Measurements from ENCODE around the gene SMIM24. TPM values are rescaled to one million over a fixed set of nuclear protein-coding genes. Genes with fewer than 3 reads are reported as not detected.
"Not testable (repeated sequence)": the region's sequence is repeated elsewhere in the genome, so short reads cannot be mapped to it uniquely, and the experiment has no call there.

Gene SMIM24

DNA sequence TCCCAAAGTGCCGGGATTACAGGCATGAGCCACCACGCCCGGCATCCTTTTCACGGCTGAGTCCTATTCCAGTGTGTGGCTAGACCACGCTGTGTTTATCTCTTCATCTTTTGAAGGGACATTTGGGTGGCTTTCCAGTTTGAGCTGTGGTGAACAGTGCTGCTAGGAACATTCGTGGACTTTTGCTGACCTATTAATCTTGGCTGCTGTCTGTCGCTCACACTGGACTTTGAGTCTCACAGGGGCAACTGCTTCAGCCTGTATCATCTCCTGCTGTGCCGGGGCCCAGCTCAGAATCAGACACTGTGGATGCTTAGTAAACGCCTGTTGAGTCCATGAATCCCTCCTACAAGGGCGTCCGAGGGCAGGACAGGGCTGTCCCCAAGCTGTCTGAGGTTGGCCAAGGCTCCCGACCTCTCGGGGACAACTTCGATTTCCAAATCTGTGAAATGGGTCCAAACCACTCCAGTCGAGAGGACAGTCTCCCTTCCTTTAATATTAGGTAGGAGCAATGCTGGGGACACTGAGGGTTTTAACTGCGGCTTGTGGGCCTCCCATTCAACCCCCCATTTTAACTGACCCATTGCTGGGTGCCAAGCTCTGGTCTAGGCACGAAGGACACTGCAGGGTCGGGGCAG is 48.4 kb downstream of the SMIM24 start:
- peaks cover 38% of the 10 kb centered on the region for H3K4me1 ChIP-seq (ENCODE audit: control insufficient read depth, insufficient read depth, low read length)
- no peak overlapping the region for H3K9ac ChIP-seq (ENCODE audit: low read depth, low read length)
- peaks cover 38% of the 10 kb centered on the region for H3K36me3 ChIP-seq (ENCODE audit: insufficient read depth, low read length)

DNA sequence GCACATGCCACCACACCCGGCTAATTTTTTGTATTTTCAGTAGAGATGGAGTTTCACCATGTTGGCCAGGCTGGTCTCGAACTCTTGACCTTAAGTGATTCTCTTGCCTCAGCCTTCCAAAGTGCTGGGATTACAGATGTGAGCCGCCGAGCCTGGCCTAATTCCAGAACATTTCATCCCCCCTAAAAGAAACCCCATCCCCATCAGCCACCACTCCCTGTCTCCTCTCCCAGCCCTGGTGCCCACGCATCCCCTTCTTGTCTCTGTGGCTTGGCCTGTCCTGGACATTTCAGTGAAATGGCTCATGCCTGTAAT is 50.0 kb downstream of the SMIM24 start:
- Histone ChIP-seq H3K4me1 (ENCODE audit: control insufficient read depth, insufficient read depth, low read length) (peaks cover 35% of the 10 kb centered on the region), H3K36me3 (ENCODE audit: insufficient read depth, low read length) (peaks cover 37% of the 10 kb centered on the region)
- H3K4me2 ChIP-seq (ENCODE audit: low read length); H3K9me3 ChIP-seq (replicated peaks; ENCODE audit: low read length); H3K9ac ChIP-seq (ENCODE audit: low read depth, low read length); H3K4me3 ChIP-seq (ENCODE audit: low read length); H3K27me3 ChIP-seq (ENCODE audit: control insufficient read depth, insufficient read depth, low read length): not testable (repeated sequence)

More for the DNA sequence above, 48.4 kb downstream of the SMIM24 start:
- no peaks in the 10 kb centered on the region for H3K27me3 ChIP-seq (ENCODE audit: control insufficient read depth, insufficient read depth, low read length)
- H3K9me3 ChIP-seq (replicated peaks; ENCODE audit: low read length), result no peaks in the 10 kb centered on the region
- no peak overlapping the region for H3K4me2 ChIP-seq (ENCODE audit: low read length)
- H3K4me3 ChIP-seq (ENCODE audit: low read length), result no peak overlapping the region

DNA sequence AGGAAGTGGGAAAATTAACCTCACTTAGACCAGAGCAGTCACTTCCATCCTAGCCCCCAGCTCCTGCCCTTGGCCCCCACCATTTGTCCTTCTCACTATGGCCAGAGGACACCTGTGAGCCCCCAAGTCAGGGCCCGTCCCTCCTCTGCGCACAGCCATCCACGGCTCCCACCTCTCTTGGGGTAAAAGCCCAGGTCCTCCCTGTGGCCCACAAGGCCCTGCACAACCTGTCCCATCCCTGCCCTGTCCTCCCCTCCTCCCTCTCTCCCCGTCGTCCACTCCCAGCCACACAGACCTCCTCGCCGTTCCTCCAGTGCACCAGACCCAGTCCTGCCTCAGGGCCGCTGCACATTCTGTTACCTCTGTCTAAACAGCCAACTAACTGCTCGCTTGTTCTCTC is 53.9 kb downstream of the SMIM24 start:
- H3K9me3 ChIP-seq (replicated peaks; ENCODE audit: low read length), result no peaks in the 10 kb centered on the region
- H3K9ac ChIP-seq (ENCODE audit: low read depth, low read length), result no peak overlapping the region
- no peaks in the 10 kb centered on the region for H3K27me3 ChIP-seq (ENCODE audit: control insufficient read depth, insufficient read depth, low read length)
- H3K4me3 ChIP-seq (ENCODE audit: low read length), result no peak overlapping the region
- no peak overlapping the region for H3K4me2 ChIP-seq (ENCODE audit: low read length)
- H3K36me3 ChIP-seq (ENCODE audit: insufficient read depth, low read length), result peaks cover 13% of the 10 kb centered on the region
- peaks cover 26% of the 10 kb centered on the region for H3K4me1 ChIP-seq (ENCODE audit: control insufficient read depth, insufficient read depth, low read length)

Small RNA genes within 50 kb of the gene (small RNA-seq; reads per million reads assigned to genes)
- gene RF00212, result not detected
